ENCODE measurements around the gene HOXB8.

Gene HOXB8

GRCh38 chr17:48610282-48611211 lies 4.5 kb downstream of the HOXB8 start, which contains the start of gene HOXB7:
HOXB7 (minus strand) TSS chr17:48611017; CDS start chr17:48610918, 99 bp downstream.
- DNase-seq (ENCODE audit: low read depth in 2 of 2) = peak in 1 of 2 experiments; percentile 74

- no peak for DNase-seq (ENCODE audit: low read depth in 2 of 2)
Measured at GRCh38 chr17:48609759-48610281, 5.3 kb downstream of the HOXB8 start.

GRCh38 chr17:48609033-48609432 lies 6.1 kb downstream of the HOXB8 start:
- DNase-seq (ENCODE audit: low read depth in 2 of 2) = no peak

- no peak for DNase-seq (ENCODE audit: low read depth in 2 of 2)
Measured at GRCh38 chr17:48608494-48608834, 6.6 kb downstream of the HOXB8 start.

- no peak for DNase-seq (ENCODE audit: low read depth in 2 of 2)
Measured at GRCh38 chr17:48606892-48607614, 8.0 kb downstream of the HOXB8 start.

- no peak for DNase-seq (ENCODE audit: low read depth in 2 of 2)
Measured at GRCh38 chr17:48605991-48606891, 8.9 kb downstream of the HOXB8 start.

- no peak for DNase-seq (ENCODE audit: low read depth in 2 of 2)
Measured at GRCh38 chr17:48605409-48605919, 9.6 kb downstream of the HOXB8 start.

- DNase-seq (ENCODE audit: low read depth in 2 of 2) = no peak
Measured at GRCh38 chr17:48604770-48605329, 10.2 kb downstream of the HOXB8 start, which contains the start of gene HOXB6. HOXB6 (minus strand) TSS chr17:48604986; CDS start chr17:48598150, 6,836 bp downstream.

GRCh38 chr17:48603959-48604769 lies 10.9 kb downstream of the HOXB8 start:
- no peak for DNase-seq (ENCODE audit: low read depth in 2 of 2)

GRCh38 chr17:48601539-48602425 lies 13.3 kb downstream of the HOXB8 start:
- DNase-seq (ENCODE audit: low read depth in 2 of 2) = no peak

- DNase-seq (ENCODE audit: low read depth in 2 of 2) = no peak
Measured at GRCh38 chr17:48601207-48601538, 13.9 kb downstream of the HOXB8 start.

GRCh38 chr17:48600244-48601098 lies 14.6 kb downstream of the HOXB8 start:
- DNase-seq (ENCODE audit: low read depth in 2 of 2) = no peak

GRCh38 chr17:48599354-48599753 lies 15.7 kb downstream of the HOXB8 start:
- DNase-seq (ENCODE audit: low read depth in 2 of 2) = no peak

GRCh38 chr17:48598736-48599135 lies 16.4 kb downstream of the HOXB8 start:
- DNase-seq (ENCODE audit: low read depth in 2 of 2) = no peak

GRCh38 chr17:48597778-48598631 lies 17.1 kb downstream of the HOXB8 start:
- no peak for DNase-seq (ENCODE audit: low read depth in 2 of 2)

- DNase-seq (ENCODE audit: low read depth in 2 of 2) = no peak
Measured at GRCh38 chr17:48597528-48597777, 17.6 kb downstream of the HOXB8 start.

GRCh38 chr17:48596735-48597527 lies 18.2 kb downstream of the HOXB8 start:
- no peak for DNase-seq (ENCODE audit: low read depth in 2 of 2)

Data from stimulated activated CD4-positive, alpha-beta T cell treated with anti-CD3 and anti-CD28 coated beads, Interleukin-12 subunit alpha, Interleukin-12 subunit beta, amount 100 ng/mL, for 24 hours (primary cell).